ENCODE measurements around the gene PAX7. TPM values are rescaled to one million over a fixed set of nuclear protein-coding genes. Genes with fewer than 3 reads are reported as not detected.

The PAX7 gene
- total RNA-seq, 6 experiments from 2014 or later, result not detected

DNA sequence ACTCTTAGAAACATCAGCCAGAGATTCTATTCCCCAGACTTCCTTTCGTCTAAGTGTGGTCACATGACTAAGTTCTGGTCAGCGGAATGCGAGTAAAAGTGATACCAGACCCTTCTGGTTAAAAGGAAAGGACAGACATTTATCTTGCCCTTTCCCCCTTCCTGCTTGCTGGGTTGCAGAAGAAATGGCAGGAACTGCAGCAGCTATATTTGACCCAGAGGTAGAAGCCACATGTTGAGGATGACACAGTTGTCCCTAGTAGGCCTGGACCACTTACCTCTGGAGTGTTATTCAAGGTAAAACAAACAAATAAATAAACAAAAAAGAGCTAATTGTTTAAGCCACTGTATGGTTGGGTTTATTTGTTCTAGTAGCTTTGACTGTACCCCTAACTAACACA is 155.5 kb downstream of the PAX7 start:
- no peaks in the 10 kb centered on the region for H3K36me3 ChIP-seq
- no peak overlapping the region for H3K4me3 ChIP-seq
- 74% methylated on average over 3 of the region's 3 CpGs for WGBS (ENCODE audit: insufficient coverage, low coverage, low lambda C conversion rate, missing lambda C conversion rate)
- H3K4me1 ChIP-seq, result no peaks in the 10 kb centered on the region
- H3K27ac ChIP-seq, result no peak overlapping the region
- DNase-seq, result no peak
- intact Hi-C loops (cut with DNase I), result no loop called here
- H3K9me3 ChIP-seq, result no peaks in the 10 kb centered on the region
- TF ChIP-seq, protein P1, sequence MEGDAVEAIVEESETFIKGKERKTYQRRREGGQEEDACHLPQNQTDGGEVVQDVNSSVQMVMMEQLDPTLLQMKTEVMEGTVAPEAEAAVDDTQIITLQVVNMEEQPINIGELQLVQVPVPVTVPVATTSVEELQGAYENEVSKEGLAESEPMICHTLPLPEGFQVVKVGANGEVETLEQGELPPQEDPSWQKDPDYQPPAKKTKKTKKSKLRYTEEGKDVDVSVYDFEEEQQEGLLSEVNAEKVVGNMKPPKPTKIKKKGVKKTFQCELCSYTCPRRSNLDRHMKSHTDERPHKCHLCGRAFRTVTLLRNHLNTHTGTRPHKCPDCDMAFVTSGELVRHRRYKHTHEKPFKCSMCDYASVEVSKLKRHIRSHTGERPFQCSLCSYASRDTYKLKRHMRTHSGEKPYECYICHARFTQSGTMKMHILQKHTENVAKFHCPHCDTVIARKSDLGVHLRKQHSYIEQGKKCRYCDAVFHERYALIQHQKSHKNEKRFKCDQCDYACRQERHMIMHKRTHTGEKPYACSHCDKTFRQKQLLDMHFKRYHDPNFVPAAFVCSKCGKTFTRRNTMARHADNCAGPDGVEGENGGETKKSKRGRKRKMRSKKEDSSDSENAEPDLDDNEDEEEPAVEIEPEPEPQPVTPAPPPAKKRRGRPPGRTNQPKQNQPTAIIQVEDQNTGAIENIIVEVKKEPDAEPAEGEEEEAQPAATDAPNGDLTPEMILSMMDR (IDR thresholded peaks at IDR 0.05), result no peak
- TF ChIP-seq POLR2A (IDR thresholded peaks at IDR 0.05), result no peak
- no peak for ATAC-seq
- no peaks in the 10 kb centered on the region for H3K27me3 ChIP-seq

DNA sequence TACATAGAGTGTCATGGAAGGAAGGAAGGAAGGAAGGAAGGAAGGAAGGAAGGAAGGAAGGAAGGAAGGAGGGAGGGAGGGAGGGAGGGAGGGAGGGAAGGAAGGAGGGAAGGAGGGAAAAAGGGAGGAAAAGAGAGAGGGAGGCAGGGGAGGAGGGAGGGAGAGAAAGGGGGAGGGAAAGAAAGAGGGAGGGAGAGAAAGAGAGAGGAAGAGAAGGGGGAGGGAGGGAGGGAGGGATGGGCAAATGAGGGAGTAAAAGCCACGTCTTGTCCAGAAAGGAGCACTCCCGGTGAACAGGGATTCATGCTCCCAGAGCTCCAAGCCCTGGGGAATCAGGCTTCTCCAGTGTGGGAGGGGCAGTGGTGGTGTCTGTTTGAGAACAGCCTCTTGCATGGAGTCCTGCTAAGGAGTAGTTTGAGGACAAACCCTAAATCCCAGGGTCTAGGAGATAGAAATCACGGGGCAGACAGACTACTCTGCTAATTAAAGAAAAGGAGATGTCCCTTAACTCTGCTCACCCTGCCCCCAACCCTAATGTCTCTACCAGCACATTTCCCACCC is 157.3 kb downstream of the PAX7 start:
- DNase-seq, result no peak
- Histone ChIP-seq H3K4me1 (no peaks in the 10 kb centered on the region), H3K36me3 (no peaks in the 10 kb centered on the region), H3K9me3 (no peaks in the 10 kb centered on the region), H3K4me3 (no peak overlapping the region), H3K27me3 (no peaks in the 10 kb centered on the region), H3K27ac (no peak overlapping the region)
- intact Hi-C loops (cut with DNase I), result no loop called here
- no peak for TF ChIP-seq POLR2A (IDR thresholded peaks at IDR 0.05)
- TF ChIP-seq, protein P1 (IDR thresholded peaks at IDR 0.05), result no peak
- 31% methylated on average over 2 of the region's 3 CpGs for WGBS (ENCODE audit: insufficient coverage, low coverage, low lambda C conversion rate, missing lambda C conversion rate)
- no peak for ATAC-seq

DNA sequence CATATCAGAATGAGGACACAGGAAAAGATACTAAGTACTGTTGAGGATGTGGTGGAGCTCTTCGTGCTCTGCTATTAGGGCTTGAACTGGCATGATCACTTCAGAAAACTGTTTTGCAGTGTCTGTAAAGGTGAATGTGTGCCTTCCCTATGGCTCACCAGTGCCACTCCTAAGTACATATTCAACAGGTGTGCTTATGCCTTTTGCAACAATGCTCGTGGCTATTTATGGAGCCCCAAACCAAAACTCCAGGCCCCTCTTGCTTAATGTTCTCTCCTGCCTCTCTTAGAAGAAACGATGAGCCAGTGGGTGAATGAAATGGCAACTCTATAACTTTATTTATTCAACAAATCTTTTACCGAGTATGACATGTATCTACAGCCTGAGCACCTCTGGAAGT is 158.6 kb downstream of the PAX7 start:
- Histone ChIP-seq H3K27me3 (no peaks in the 10 kb centered on the region), H3K4me3 (no peak overlapping the region)
- intact Hi-C loops (cut with DNase I), result no loop called here

DNA sequence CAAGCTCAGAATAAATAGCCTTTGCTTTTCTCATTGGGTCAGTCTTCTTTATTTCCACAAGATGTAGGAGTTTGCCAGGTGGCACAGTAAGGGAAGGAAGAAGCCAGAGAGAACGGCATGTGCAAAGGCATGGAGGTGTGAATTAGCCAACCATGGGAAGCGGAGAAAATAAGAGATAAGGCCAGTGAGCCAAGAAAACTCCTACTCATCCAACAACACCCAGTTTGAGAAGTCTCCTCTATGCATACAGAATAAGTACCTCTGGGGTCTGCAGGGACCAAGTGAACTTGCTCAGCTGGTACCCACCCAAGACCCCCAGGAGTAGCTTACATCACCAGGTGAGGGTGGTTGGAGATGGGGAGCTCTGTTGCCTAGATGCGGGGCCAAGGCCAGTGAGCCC is 162.1 kb downstream of the PAX7 start:
- Histone ChIP-seq H3K36me3 (no peaks in the 10 kb centered on the region), H3K27me3 (no peaks in the 10 kb centered on the region), H3K27ac (no peak overlapping the region), H3K9me3 (no peaks in the 10 kb centered on the region), H3K4me3 (no peak overlapping the region), H3K4me1 (no peaks in the 10 kb centered on the region)
- DNase-seq (no peak), ATAC-seq (no peak)
- TF ChIP-seq POLR2A (IDR thresholded peaks at IDR 0.05), result no peak
- TF ChIP-seq, protein P1 (IDR thresholded peaks at IDR 0.05), result no peak
- 68% methylated on average over 2 of the region's 3 CpGs for WGBS (ENCODE audit: insufficient coverage, low coverage, low lambda C conversion rate, missing lambda C conversion rate)
- intact Hi-C loops (cut with DNase I), result no loop called here

More for the DNA sequence above, 158.6 kb downstream of the PAX7 start:
- TF ChIP-seq, protein P1 (IDR thresholded peaks at IDR 0.05), result no peak
- no peak for TF ChIP-seq POLR2A (IDR thresholded peaks at IDR 0.05)
- 59% methylated on average over 4 of the region's 4 CpGs for WGBS (ENCODE audit: insufficient coverage, low coverage, low lambda C conversion rate, missing lambda C conversion rate)
- Histone ChIP-seq H3K36me3 (no peaks in the 10 kb centered on the region), H3K4me1 (no peaks in the 10 kb centered on the region), H3K9me3 (no peaks in the 10 kb centered on the region), H3K27ac (no peak overlapping the region)
- ATAC-seq (no peak), DNase-seq (no peak)

DNA sequence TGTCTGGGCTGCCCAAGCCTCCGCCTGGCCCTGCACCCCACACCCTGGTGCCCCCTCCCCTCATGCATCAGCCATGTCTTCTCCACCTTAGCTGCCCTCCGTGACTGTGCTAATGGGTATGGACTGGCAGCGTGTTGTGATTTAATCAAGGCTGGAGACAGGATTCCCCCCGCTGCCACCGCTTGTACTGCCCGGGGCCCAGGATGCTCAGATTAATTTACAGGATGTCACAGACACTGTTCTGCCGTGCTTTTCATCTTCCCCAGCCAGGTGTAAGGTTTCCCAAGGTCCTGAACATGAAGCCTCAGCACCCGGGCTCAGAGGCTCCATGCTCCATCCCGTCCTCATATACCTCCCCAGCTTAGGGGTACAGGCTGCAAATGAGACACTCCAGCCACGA is 162.5 kb downstream of the PAX7 start:
- 56% methylated on average over 5 of the region's 10 CpGs for WGBS (ENCODE audit: insufficient coverage, low coverage, low lambda C conversion rate, missing lambda C conversion rate)
- Histone ChIP-seq H3K9me3 (no peaks in the 10 kb centered on the region), H3K27ac (no peak overlapping the region), H3K4me3 (no peak overlapping the region), H3K4me1 (no peaks in the 10 kb centered on the region), H3K27me3 (no peaks in the 10 kb centered on the region), H3K36me3 (no peaks in the 10 kb centered on the region)
- intact Hi-C loops (cut with DNase I), result no loop called here
- DNase-seq, result no peak
- ATAC-seq, result no peak
- TF ChIP-seq, protein P1 (IDR thresholded peaks at IDR 0.05), result no peak
- no peak for TF ChIP-seq POLR2A (IDR thresholded peaks at IDR 0.05)
